Neural progenitor cell (in vitro differentiated cells): Measurements from ENCODE around the gene DNAH3. TPM values are rescaled to one million over a fixed set of nuclear protein-coding genes. Genes with fewer than 3 reads are reported as not detected.

ENCODE experiments used
- DNase-seq: peaks from one replicate; pipeline ENCODE4 v3.0.0-alpha.2; 2016; ENCODE audit warnings: low spot score
- H2AFZ ChIP-seq: fragments of 200-600 bp; sonication (generic); replicated peaks from 2 replicates; pipeline ENCODE4 v1.6.1; 2016; ENCODE audit warnings: antibody characterized with exemption
- H3F3A ChIP-seq: fragments of 200-600 bp; sonication (generic); 2 replicates; pipeline ENCODE4 v1.6.1; 2016; ENCODE audit warnings: antibody characterized with exemption, low read depth
- H3K27ac ChIP-seq: fragments of 200-600 bp; sonication (generic); 2 replicates; pipeline ENCODE4 v1.5.1; 2016; ENCODE audit warnings: mild to moderate bottlenecking
- H3K27me3 ChIP-seq: fragments of 200-600 bp; sonication (generic); 2 replicates; pipeline ENCODE4 v1.6.1; 2016; ENCODE audit warnings: mild to moderate bottlenecking, moderate library complexity
- H3K36me3 ChIP-seq: fragments of 200-600 bp; sonication (generic); 2 replicates; pipeline ENCODE4 v1.5.1; 2016
- H3K4me1 ChIP-seq: fragments of 200-600 bp; sonication (generic); 2 replicates; pipeline ENCODE4 v1.6.1; 2016; ENCODE audit warnings: mixed run types
- H3K4me2 ChIP-seq: fragments of 200-600 bp; sonication (generic); 2 replicates; pipeline ENCODE4 v1.6.1; 2016
- H3K4me3 ChIP-seq: fragments of 200-600 bp; sonication (generic); 2 replicates; pipeline ENCODE4 v1.5.1; 2016
- H3K79me2 ChIP-seq: fragments of 200-600 bp; sonication (generic); 2 replicates; pipeline ENCODE4 v1.6.1; 2016; ENCODE audit warnings: low read depth
- H3K9ac ChIP-seq: fragments of 200-600 bp; sonication (generic); 2 replicates; pipeline ENCODE4 v1.6.1; 2016
- H3K9me3 ChIP-seq: fragments of 200-600 bp; sonication (generic); 2 replicates; pipeline ENCODE4 v1.5.1; 2016; ENCODE audit warnings: low read depth
- H4K20me1 ChIP-seq: fragments of 200-600 bp; sonication (generic); 2 replicates; pipeline ENCODE4 v1.6.1; 2016; ENCODE audit warnings: low read depth
- H3K27ac Mint-ChIP-seq: 3 replicates; pipeline ENCODE4 v1.8.0; 2021; ENCODE audit warnings: mixed read lengths
- H3K27me3 Mint-ChIP-seq: 2 replicates; pipeline ENCODE4 v1.8.0; 2022; ENCODE audit warnings: low read depth, mild to moderate bottlenecking, inconsistent platforms, moderate library complexity, mixed read lengths; ENCODE audit not compliant: insufficient read depth
- H3K36me3 Mint-ChIP-seq: 3 replicates; pipeline ENCODE4 v1.8.0; 2021; ENCODE audit warnings: mixed read lengths
- H3K4me1 Mint-ChIP-seq: 3 replicates; pipeline ENCODE4 v1.8.0; 2021; ENCODE audit warnings: mixed read lengths
- H3K4me3 Mint-ChIP-seq: 3 replicates; pipeline ENCODE4 v1.8.0; 2021; ENCODE audit warnings: mild to moderate bottlenecking, moderate library complexity, mixed read lengths
- H3K9me3 Mint-ChIP-seq: 3 replicates; pipeline ENCODE4 v1.8.0; 2020; ENCODE audit warnings: mixed read lengths
- EZH2 ChIP-seq: fragments of 200-600 bp; sonication (generic); IDR thresholded peaks from 2 replicates; pipeline ENCODE4 v1.6.1; 2017; ENCODE audit warnings: antibody characterized with exemption, mild to moderate bottlenecking, moderate library complexity
- EZH2phosphoT487 ChIP-seq: fragments of 200-600 bp; sonication (generic); IDR thresholded peaks from 2 replicates; pipeline ENCODE4 v1.6.1; 2017; ENCODE audit warnings: antibody characterized with exemption
- total RNA-seq: library from RNA; depleted of rRNA; stranded (reverse); fragments of >200 nt; gene quantifications from 2 replicates; pipeline ENCODE4 v1.2.3, GENCODE V29; 2015; ENCODE audit warnings: low replicate concordance
- TF ChIP-seq, protein P1 (sequence below): fragments of 200-600 bp; sonication (generic); IDR thresholded peaks from 2 replicates; pipeline ENCODE4 v1.5.1; 2017; ENCODE audit warnings: antibody characterized with exemption, mild to moderate bottlenecking

DNAH3 gene
- total RNA-seq, 1 donor from 2014 or later: 0.92 TPM

DNA sequence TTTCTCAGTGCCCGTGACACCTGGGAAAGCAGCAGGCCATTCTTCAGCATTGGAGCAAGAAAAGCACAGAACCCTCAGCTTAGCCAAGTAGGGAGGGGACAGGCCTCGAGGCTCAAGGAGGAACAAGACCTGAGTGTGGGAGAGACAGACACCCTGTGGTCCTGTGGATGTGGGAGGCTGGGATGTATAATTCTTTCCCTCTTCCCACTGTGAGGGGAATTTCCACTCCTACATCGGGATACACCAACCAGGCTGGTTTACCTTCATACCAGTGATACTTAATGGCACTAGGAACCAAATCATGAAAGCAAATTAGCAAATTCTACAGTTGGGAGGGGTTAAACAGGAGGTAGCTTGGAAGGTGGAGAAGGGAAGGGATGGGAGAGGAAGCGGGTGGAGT, 208.4 kb downstream of the DNAH3 start:
- H3K4me3 Mint-ChIP-seq: no peak overlapping the region
- Histone ChIP-seq H3K9ac (no peak overlapping the region), H3K27me3 (no peaks in the 10 kb centered on the region), H3K4me2 (no peak overlapping the region), H3K79me2 (no peaks in the 10 kb centered on the region), H2AFZ (no peak overlapping the region), H3K4me3 (no peak overlapping the region), H3K4me1 (no peaks in the 10 kb centered on the region), H4K20me1 (no peaks in the 10 kb centered on the region), H3K9me3 (no peaks in the 10 kb centered on the region), H3K27ac (no peak overlapping the region), H3K36me3 (no peaks in the 10 kb centered on the region), H3F3A (no peaks in the 10 kb centered on the region)
- H3K27me3 Mint-ChIP-seq: peaks cover 6% of the 10 kb centered on the region
- H3K4me1 Mint-ChIP-seq: no peaks in the 10 kb centered on the region
- H3K9me3 Mint-ChIP-seq: no peaks in the 10 kb centered on the region
- H3K36me3 Mint-ChIP-seq: no peaks in the 10 kb centered on the region
- DNase-seq: no peak
- H3K27ac Mint-ChIP-seq: no peak overlapping the region
- TF ChIP-seq, protein P1, sequence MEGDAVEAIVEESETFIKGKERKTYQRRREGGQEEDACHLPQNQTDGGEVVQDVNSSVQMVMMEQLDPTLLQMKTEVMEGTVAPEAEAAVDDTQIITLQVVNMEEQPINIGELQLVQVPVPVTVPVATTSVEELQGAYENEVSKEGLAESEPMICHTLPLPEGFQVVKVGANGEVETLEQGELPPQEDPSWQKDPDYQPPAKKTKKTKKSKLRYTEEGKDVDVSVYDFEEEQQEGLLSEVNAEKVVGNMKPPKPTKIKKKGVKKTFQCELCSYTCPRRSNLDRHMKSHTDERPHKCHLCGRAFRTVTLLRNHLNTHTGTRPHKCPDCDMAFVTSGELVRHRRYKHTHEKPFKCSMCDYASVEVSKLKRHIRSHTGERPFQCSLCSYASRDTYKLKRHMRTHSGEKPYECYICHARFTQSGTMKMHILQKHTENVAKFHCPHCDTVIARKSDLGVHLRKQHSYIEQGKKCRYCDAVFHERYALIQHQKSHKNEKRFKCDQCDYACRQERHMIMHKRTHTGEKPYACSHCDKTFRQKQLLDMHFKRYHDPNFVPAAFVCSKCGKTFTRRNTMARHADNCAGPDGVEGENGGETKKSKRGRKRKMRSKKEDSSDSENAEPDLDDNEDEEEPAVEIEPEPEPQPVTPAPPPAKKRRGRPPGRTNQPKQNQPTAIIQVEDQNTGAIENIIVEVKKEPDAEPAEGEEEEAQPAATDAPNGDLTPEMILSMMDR: no peak
- no peak for TF ChIP-seq EZH2phosphoT487
- no peak for TF ChIP-seq EZH2

DNA sequence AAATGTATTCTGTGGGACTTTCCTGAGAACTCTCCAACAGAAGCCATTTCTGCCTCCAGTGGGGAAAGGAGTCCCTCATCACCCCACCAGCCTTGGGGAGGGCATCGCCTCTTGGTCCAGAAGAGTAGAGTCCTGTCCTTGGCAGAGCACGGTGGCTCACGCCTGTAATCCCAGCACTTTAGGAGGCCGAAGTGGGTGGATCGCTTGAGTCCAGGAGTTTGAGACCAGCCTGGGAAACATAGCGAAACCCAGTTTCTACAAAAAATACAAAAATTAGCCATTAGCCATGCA, 209.1 kb downstream of the DNAH3 start:
- Histone ChIP-seq H3K27me3 (no peaks in the 10 kb centered on the region), H3K27ac (no peak overlapping the region), H3K36me3 (no peaks in the 10 kb centered on the region), H3K4me2 (no peak overlapping the region), H3F3A (no peaks in the 10 kb centered on the region), H3K9me3 (no peaks in the 10 kb centered on the region), H2AFZ (no peak overlapping the region), H3K79me2 (no peaks in the 10 kb centered on the region), H3K4me3 (no peak overlapping the region), H3K9ac (no peak overlapping the region), H4K20me1 (no peaks in the 10 kb centered on the region), H3K4me1 (no peaks in the 10 kb centered on the region)
- Mint-ChIP-seq H3K36me3 (no peaks in the 10 kb centered on the region), H3K27ac (no peak overlapping the region), H3K9me3 (no peaks in the 10 kb centered on the region), H3K27me3 (peaks cover 9% of the 10 kb centered on the region), H3K4me1 (no peaks in the 10 kb centered on the region), H3K4me3 (no peak overlapping the region)
- TF ChIP-seq, protein P1: no peak
- no peak for TF ChIP-seq EZH2phosphoT487
- TF ChIP-seq EZH2: no peak
- no peak for DNase-seq

DNA sequence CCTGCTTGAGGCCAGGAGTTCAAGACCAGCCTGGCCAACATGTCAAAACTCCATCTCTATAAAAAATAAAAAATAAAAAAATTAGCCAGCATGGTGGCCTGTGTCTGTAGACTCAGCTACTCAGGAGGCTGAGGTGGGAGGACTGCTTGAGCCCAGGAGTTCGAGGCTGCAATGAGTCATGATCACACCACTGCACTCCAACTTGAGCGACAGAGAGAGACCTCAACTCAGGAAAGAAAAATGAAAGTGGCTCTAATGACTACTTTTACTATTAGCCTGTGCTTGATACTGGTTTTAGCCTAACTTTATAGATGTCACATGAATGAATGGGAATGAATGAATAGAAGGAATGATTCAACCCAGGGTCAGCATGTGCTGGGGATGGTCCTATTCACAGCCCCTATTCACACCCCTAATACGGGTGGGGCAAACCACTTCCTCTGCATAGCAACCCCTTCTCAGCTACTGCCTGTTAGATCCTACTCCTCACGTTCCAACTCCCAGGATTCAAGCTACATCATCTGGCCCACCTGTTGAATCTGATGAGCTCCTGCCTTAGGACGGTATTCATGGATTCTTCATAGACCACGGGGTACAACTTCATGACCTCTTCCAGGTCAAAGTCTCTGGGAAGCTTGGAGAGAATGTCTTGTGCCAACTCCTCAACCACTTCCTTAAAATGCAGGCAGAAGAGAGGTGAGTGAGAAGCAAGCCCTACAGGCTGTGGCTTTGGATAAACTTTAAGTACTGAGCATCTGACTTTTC, 209.6 kb downstream of the DNAH3 start:
- H2AFZ ChIP-seq: no peak overlapping the region
- no peak for DNase-seq
- TF ChIP-seq EZH2 (no peak), EZH2phosphoT487 (no peak)
- TF ChIP-seq, protein P1: no peak

More for the DNA sequence above, 209.6 kb downstream of the DNAH3 start:
- Histone ChIP-seq H4K20me1 (no peaks in the 10 kb centered on the region), H3K27me3 (no peaks in the 10 kb centered on the region), H3K9me3 (no peaks in the 10 kb centered on the region), H3K4me1 (no peaks in the 10 kb centered on the region), H3K4me2 (no peak overlapping the region), H3K79me2 (no peaks in the 10 kb centered on the region), H3F3A (no peaks in the 10 kb centered on the region), H3K9ac (no peak overlapping the region), H3K36me3 (no peaks in the 10 kb centered on the region), H3K27ac (no peak overlapping the region), H3K4me3 (no peak overlapping the region)
- Mint-ChIP-seq H3K4me1 (no peaks in the 10 kb centered on the region), H3K27ac (peak overlapping the region; percentile 13), H3K4me3 (no peak overlapping the region), H3K27me3 (peaks cover 9% of the 10 kb centered on the region), H3K36me3 (no peaks in the 10 kb centered on the region), H3K9me3 (no peaks in the 10 kb centered on the region)
